ENCODE results near the gene JAG2. TPM values are rescaled to one million over a fixed set of nuclear protein-coding genes. Genes with fewer than 3 reads are reported as not detected.

JAG2 gene
- total RNA-seq, 6 experiments from 2014 or later, result 0.23 to 0.76 (median 0.42) TPM

DNA sequence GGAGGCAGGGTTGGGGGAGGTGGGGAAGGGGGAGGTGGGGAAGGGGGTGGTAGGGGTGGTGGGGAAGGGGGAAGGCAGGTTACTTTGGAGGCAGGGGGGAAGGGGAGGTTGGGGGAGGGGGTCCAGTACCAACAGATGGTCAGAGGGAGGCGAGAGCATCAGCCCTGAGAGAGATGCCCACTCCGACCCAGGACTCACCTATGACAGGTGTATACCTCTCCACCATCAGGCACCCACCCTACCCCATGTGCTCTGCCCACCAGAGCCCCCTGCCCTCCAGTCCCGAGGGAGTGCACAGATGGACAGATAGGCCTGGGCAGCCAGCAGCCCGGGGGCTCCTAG lies 18.6 kb downstream of the JAG2 start:
- Mint-ChIP-seq H3K27ac (no peak overlapping the region), H3K4me3 (no peak overlapping the region), H3K36me3 (ENCODE audit: low read depth) (no peaks in the 10 kb centered on the region), H3K27me3 (ENCODE audit: insufficient read depth) (peaks cover 2% of the 10 kb centered on the region; the same call in 1 of the 2 replicates), H3K9me3 (no peaks in the 10 kb centered on the region), H3K4me1 (ENCODE audit: low read depth) (no peaks in the 10 kb centered on the region)
- DNase-seq, result no peak
- TF ChIP-seq, protein P1, sequence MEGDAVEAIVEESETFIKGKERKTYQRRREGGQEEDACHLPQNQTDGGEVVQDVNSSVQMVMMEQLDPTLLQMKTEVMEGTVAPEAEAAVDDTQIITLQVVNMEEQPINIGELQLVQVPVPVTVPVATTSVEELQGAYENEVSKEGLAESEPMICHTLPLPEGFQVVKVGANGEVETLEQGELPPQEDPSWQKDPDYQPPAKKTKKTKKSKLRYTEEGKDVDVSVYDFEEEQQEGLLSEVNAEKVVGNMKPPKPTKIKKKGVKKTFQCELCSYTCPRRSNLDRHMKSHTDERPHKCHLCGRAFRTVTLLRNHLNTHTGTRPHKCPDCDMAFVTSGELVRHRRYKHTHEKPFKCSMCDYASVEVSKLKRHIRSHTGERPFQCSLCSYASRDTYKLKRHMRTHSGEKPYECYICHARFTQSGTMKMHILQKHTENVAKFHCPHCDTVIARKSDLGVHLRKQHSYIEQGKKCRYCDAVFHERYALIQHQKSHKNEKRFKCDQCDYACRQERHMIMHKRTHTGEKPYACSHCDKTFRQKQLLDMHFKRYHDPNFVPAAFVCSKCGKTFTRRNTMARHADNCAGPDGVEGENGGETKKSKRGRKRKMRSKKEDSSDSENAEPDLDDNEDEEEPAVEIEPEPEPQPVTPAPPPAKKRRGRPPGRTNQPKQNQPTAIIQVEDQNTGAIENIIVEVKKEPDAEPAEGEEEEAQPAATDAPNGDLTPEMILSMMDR (IDR thresholded peaks at IDR 0.05), result no peak

GRCh38 chr14:105149146-105149781 lies 19.3 kb downstream of the JAG2 start:
- Mint-ChIP-seq H3K36me3 (ENCODE audit: low read depth) (no peaks in the 10 kb centered on the region), H3K4me1 (ENCODE audit: low read depth) (no peaks in the 10 kb centered on the region), H3K4me3 (no peak overlapping the region), H3K27ac (no peak overlapping the region), H3K9me3 (no peaks in the 10 kb centered on the region), H3K27me3 (ENCODE audit: insufficient read depth) (peaks cover 2% of the 10 kb centered on the region; the same call in 1 of the 2 replicates)
- DNase-seq, result no peak
- TF ChIP-seq, protein P1 (IDR thresholded peaks at IDR 0.05), result no peak

DNA sequence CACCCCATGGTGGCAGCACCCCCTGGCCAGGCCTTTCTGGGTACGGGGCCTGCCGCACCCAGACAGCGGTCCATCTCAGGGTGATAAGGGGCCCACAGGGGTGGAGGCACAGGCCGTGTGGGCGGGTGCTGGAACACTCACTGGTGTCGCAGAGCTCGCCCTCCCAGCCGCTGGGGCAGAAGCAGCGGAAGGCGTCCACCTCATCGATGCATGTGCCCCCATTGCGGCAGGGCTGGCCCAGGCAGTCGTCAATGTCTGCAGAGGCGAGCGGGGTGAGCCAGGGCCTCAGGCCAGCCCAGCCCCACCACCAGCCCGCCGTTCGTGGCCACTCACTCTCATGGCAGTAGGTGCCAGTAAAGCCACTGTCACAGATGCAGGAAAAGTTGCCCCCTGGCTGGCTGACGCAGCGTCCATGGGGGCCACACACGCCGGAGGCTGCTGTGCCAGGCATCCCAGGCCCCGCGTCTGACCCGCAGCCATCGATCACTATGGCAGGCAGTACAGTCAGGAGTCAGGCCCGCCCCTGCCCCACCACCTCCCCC lies 19.9 kb downstream of the JAG2 start:
- TF ChIP-seq, protein P1 (IDR thresholded peaks at IDR 0.05), result no peak
- H3K27me3 Mint-ChIP-seq (ENCODE audit: insufficient read depth), result no peaks in the 10 kb centered on the region; the same call in none of the 2 replicates
- no peak overlapping the region for H3K4me3 Mint-ChIP-seq
- H3K9me3 Mint-ChIP-seq, result no peaks in the 10 kb centered on the region
- no peak overlapping the region for H3K27ac Mint-ChIP-seq
- H3K36me3 Mint-ChIP-seq (ENCODE audit: low read depth), result no peaks in the 10 kb centered on the region
- H3K4me1 Mint-ChIP-seq (ENCODE audit: low read depth), result no peaks in the 10 kb centered on the region
- no peak for DNase-seq

DNA sequence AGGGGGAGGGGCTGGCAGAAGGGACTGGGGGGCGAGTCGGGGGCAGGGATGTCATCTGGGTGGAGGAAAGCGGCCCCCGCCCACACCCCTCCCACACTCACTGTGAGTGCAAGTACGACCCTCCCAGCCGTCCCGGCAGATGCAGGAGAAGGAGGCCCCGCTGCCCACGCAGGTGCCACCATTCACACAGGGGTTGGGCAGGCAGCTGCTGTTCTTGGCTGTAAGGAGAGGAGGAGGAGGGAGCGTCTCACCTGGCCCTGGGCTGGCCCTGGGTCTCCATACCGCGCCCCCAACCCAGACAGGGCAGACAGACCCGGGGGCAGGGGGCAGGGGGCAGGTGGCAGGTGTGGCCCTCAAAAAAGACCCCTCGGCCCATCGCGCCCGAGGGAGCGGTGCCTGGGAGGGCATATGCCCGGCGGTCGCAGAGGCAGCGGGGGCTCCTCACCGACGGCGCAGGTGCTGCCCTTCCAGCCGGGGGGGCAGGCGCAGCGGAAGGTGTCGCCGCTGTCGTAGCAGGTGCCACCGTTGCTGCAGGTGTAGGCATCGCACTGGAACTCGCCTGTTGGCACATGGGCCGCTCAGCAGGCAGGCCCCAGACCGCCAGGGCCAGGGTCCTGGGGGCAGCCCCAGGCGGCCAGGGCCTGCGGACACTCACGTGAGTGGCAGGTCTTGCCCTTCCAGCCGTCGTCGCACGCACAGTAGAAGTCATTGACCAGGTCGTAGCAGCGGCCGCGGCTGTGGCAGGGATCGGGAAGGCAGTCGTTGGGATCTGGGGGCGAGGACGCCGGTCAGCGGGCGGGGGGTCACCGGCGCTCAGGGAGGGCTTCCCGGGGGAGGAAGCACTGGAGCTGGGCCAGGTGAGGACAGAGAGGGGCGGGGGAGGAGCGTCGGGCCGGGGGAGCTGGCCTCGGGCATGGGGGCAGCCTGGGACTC lies 20.6 kb downstream of the JAG2 start:
- Mint-ChIP-seq H3K9me3 (no peaks in the 10 kb centered on the region), H3K4me1 (ENCODE audit: low read depth) (no peaks in the 10 kb centered on the region), H3K27me3 (ENCODE audit: insufficient read depth) (no peaks in the 10 kb centered on the region; the same call in 1 of the 2 replicates), H3K27ac (no peak overlapping the region), H3K4me3 (no peak overlapping the region), H3K36me3 (ENCODE audit: low read depth) (no peaks in the 10 kb centered on the region)
- TF ChIP-seq, protein P1 (IDR thresholded peaks at IDR 0.05), result no peak
- no peak for DNase-seq

DNA sequence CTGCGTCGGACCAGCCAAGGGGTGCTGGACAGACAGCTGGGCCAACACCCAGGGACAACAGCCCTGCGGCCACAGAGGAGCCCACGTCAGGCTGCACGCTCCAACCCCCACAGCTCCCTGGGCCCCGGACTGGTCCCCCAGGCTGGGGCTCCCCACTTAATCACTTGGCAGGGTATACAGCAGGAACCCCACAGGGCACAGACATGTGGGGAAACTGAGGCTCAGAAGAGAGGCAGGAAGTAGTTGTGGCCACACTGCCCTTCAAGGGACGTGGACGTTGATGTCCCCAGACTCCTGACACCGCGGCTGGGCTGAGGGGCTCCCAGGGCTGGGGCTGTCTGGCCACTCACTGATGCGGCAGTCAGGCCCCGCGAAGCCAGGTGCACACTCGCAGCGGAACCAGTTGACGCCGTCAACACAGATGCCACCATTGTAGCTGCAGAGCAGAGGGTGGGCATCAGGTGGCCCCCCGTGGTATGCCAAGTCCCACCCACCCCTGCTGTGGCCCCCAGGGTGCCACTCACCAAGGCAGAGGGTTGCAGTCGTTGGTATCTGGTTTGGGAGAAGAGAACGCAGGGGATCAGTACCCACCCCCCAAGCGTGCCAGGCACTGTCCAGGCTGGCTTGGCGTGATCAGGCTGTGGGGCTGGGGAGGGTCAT lies 21.5 kb downstream of the JAG2 start:
- H3K4me1 Mint-ChIP-seq (ENCODE audit: low read depth), result no peaks in the 10 kb centered on the region
- H3K4me3 Mint-ChIP-seq, result no peak overlapping the region
- no peaks in the 10 kb centered on the region for H3K9me3 Mint-ChIP-seq
- TF ChIP-seq, protein P1 (IDR thresholded peaks at IDR 0.05), result no peak
- no peaks in the 10 kb centered on the region; the same call in 1 of the 2 replicates for H3K27me3 Mint-ChIP-seq (ENCODE audit: insufficient read depth)
- H3K36me3 Mint-ChIP-seq (ENCODE audit: low read depth), result no peaks in the 10 kb centered on the region
- DNase-seq, result no peak
- no peak overlapping the region for H3K27ac Mint-ChIP-seq
